Osteoblast (primary cell): ENCODE data around the gene CCL22. TPM values are rescaled to one million over a fixed set of nuclear protein-coding genes. Genes with fewer than 3 reads are reported as not detected.
"Not testable (repeated sequence)": the region's sequence is repeated elsewhere in the genome, so short reads cannot be mapped to it uniquely, and the experiment has no call there.

Experiments used
- DNase-seq: peaks from one replicate; pipeline ENCODE4 v3.0.0; 2011; ENCODE audit warnings: low spot score, mixed read lengths; ENCODE audit not compliant: insufficient read length; ENCODE audit errors: missing footprints
- H2AFZ ChIP-seq: 2 replicates; pipeline ENCODE4 v1.6.0; 2011; ENCODE audit warnings: mild to moderate bottlenecking, low read length
- H3K27ac ChIP-seq: 2 replicates; pipeline ENCODE4 v1.5.1; 2011; ENCODE audit warnings: mild to moderate bottlenecking, low read depth, low read length, moderate library complexity
- H3K27me3 ChIP-seq: 2 replicates; pipeline ENCODE4 v1.6.0; 2012; ENCODE audit warnings: mild to moderate bottlenecking, control low read depth, inconsistent platforms, low read length, moderate library complexity; ENCODE audit not compliant: insufficient read depth
- H3K36me3 ChIP-seq: 2 replicates; pipeline ENCODE4 v1.5.1; 2011; ENCODE audit warnings: mild to moderate bottlenecking, low read length, control low read depth, moderate library complexity; ENCODE audit not compliant: insufficient read depth
- H3K4me1 ChIP-seq: 2 replicates; pipeline ENCODE4 v1.5.1; 2011; ENCODE audit warnings: mild to moderate bottlenecking, low read length, control low read depth, moderate library complexity; ENCODE audit not compliant: insufficient read depth
- H3K4me2 ChIP-seq: 2 replicates; pipeline ENCODE4 v1.6.0; 2011; ENCODE audit warnings: mild to moderate bottlenecking, low read length; ENCODE audit not compliant: insufficient read depth
- H3K4me3 ChIP-seq: fragments of 200-600 bp; sonication (generic); 3 replicates; pipeline ENCODE4 v1.5.1; 2012; ENCODE audit warnings: mild to moderate bottlenecking, low read length, inconsistent platforms; ENCODE audit not compliant: insufficient read depth
- H3K79me2 ChIP-seq: 2 replicates; pipeline ENCODE4 v1.6.0; 2012; ENCODE audit warnings: mild to moderate bottlenecking, low read length, control low read depth, inconsistent platforms; ENCODE audit not compliant: insufficient read depth
- H3K9me3 ChIP-seq: 2 replicates; pipeline ENCODE4 v1.5.1; 2011; ENCODE audit warnings: low read depth, low read length, control low read depth
- H4K20me1 ChIP-seq: 2 replicates; pipeline ENCODE4 v1.6.0; 2012; ENCODE audit warnings: mild to moderate bottlenecking, low read length, control low read depth; ENCODE audit not compliant: insufficient read depth
- total RNA-seq: library from RNA; depleted of rRNA; stranded (reverse); fragments of >200 nt; gene quantifications from 2 replicates; pipeline ENCODE4 v1.2.3, GENCODE V29; 2012
- TF ChIP-seq, protein P1 (sequence below): IDR thresholded peaks from 2 replicates; pipeline ENCODE4 v1.5.1; 2011; ENCODE audit warnings: mild to moderate bottlenecking, low read depth, low read length, moderate library complexity; ENCODE audit errors: extremely low read depth

Gene CCL22
- total RNA-seq, 1 donor, result not detected

DNA sequence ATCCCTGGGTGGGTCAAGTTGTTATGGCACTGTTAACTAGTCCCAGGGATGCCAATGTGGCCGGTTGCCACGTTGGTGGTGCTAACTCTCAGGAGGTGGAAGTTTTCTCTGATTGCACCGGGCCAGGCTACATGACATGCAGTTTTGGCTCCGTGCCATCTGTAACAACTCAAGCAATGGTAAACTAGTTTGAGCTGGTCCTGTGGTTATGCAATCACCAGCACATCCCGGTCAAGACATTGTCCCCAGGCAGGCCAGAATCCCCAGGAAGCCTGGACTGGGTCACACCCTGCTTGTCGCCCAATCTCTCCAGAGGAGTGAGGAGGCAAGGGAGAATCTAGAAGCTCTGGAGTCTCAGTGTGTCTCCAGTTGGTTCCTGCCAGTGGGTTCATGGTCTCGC is 35.9 kb downstream of the CCL22 start:
- Histone ChIP-seq H3K4me2 (no peak overlapping the region), H3K4me3 (no peak overlapping the region), H3K27me3 (peaks cover 14% of the 10 kb centered on the region), H2AFZ (no peak overlapping the region), H4K20me1 (no peaks in the 10 kb centered on the region), H3K36me3 (no peaks in the 10 kb centered on the region), H3K9me3 (no peaks in the 10 kb centered on the region), H3K27ac (no peak overlapping the region), H3K4me1 (no peaks in the 10 kb centered on the region), H3K79me2 (no peaks in the 10 kb centered on the region)
- DNase-seq, result no peak
- TF ChIP-seq, protein P1, sequence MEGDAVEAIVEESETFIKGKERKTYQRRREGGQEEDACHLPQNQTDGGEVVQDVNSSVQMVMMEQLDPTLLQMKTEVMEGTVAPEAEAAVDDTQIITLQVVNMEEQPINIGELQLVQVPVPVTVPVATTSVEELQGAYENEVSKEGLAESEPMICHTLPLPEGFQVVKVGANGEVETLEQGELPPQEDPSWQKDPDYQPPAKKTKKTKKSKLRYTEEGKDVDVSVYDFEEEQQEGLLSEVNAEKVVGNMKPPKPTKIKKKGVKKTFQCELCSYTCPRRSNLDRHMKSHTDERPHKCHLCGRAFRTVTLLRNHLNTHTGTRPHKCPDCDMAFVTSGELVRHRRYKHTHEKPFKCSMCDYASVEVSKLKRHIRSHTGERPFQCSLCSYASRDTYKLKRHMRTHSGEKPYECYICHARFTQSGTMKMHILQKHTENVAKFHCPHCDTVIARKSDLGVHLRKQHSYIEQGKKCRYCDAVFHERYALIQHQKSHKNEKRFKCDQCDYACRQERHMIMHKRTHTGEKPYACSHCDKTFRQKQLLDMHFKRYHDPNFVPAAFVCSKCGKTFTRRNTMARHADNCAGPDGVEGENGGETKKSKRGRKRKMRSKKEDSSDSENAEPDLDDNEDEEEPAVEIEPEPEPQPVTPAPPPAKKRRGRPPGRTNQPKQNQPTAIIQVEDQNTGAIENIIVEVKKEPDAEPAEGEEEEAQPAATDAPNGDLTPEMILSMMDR, result no peak

DNA sequence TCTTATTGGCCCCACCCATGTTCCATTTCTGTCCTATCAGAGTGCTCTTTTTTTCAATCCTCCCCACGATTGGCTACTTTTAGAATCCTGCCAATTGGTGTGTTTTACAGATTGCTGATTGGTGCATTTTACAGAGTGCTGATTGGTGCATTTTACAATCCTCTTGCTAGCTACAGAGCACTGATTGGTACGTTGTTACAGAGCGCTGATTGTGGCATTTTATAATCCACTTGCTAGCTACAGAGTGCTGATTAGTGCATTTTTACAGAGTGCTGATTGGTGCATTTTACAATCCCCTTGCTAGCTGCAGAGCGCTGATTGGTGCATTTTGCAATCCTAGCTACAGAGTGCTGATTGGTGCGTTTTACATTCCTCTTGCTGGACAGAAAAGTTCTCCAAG is 36.4 kb downstream of the CCL22 start:
- no peaks in the 10 kb centered on the region for H3K36me3 ChIP-seq
- H2AFZ ChIP-seq, result no peak overlapping the region
- no peaks in the 10 kb centered on the region for H4K20me1 ChIP-seq
- H3K27ac ChIP-seq, result no peak overlapping the region
- no peaks in the 10 kb centered on the region for H3K9me3 ChIP-seq
- TF ChIP-seq, protein P1, result no peak
- H3K4me3 ChIP-seq, result no peak overlapping the region
- H3K27me3 ChIP-seq, result peaks cover 14% of the 10 kb centered on the region
- H3K4me1 ChIP-seq, result no peaks in the 10 kb centered on the region
- no peak for DNase-seq
- no peak overlapping the region for H3K4me2 ChIP-seq
- H3K79me2 ChIP-seq, result no peaks in the 10 kb centered on the region

DNA sequence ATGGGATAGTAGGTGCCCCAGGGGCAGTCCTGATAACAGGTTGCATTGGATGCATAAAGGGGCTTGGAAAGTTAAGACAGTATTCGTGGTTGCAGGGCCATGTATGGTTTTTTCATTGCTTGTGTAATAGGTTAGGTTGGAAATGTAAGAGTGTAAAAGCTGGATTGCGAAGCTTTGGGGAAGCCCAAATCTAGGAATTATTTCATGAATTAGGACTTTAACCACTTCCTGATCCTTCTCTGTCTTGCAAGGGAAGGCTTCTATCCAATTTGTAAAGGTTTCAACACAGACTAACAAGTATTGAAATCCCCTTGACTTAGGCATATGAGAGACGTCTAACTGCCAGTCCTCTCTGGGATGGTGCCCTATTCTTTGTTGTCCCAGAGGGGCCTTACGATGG is 38.2 kb downstream of the CCL22 start:
- Histone ChIP-seq H3K4me2 (no peak overlapping the region), H3K27me3 (peaks cover 8% of the 10 kb centered on the region), H3K36me3 (no peaks in the 10 kb centered on the region), H3K4me1 (no peaks in the 10 kb centered on the region), H3K9me3 (no peaks in the 10 kb centered on the region), H3K4me3 (no peak overlapping the region), H4K20me1 (no peaks in the 10 kb centered on the region), H2AFZ (no peak overlapping the region), H3K27ac (no peak overlapping the region), H3K79me2 (no peaks in the 10 kb centered on the region)
- DNase-seq, result no peak
- TF ChIP-seq, protein P1, result no peak

DNA sequence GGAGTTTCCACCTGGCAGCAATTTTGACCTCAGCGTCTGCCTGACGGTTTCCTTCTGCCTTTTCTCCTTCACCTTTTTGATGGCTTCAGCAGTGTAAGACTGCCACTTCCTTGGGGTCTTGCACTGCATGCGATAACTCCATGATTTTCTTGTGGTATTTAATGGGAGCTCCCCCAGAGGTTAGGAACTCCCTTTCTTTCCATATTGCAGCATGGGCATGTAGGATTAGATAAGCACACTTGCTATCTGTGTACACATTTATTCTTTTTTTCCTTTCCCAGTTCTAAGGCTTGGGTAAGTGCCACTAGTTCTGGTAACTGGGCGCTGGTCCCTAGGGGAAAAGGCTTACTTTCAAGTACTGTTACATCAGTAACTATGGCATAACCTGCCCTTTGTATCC is 38.9 kb downstream of the CCL22 start:
- H3K4me2 ChIP-seq, H3K9me3 ChIP-seq, H3K36me3 ChIP-seq: not testable (repeated sequence)

More for the DNA sequence above, 38.9 kb downstream of the CCL22 start:
- H3K4me1 ChIP-seq, H3K4me3 ChIP-seq, H3K27ac ChIP-seq, H2AFZ ChIP-seq, H4K20me1 ChIP-seq, H3K27me3 ChIP-seq, H3K79me2 ChIP-seq, DNase-seq: not testable (repeated sequence)
